Esophagus muscularis mucosa (tissue), 4 donors: Measurements from ENCODE around the gene MAP4K5.

Experiments
- EP300 ChIP-seq: sonication (generic); formaldehyde crosslinking; IDR thresholded peaks from one replicate; pipeline ENCODE4 v1.6.1; 2017; ENCODE audit warnings: antibody characterized with exemption
- POLR2A ChIP-seq: fragments of 450-650 bp; IDR thresholded peaks from one replicate; pipeline ENCODE4 v1.6.1; 2017; ENCODE audit warnings: antibody characterized with exemption, moderate library complexity, mild to moderate bottlenecking, low read depth
- POLR2AphosphoS5 ChIP-seq, 2 donors: sonication (generic); formaldehyde crosslinking; IDR thresholded peaks; one replicate each; pipeline ENCODE4 v1.6.1; 2017; ENCODE audit warnings: antibody characterized with exemption in 2 of 2
- TF ChIP-seq, protein P1 (sequence below), 3 experiments: fragments of 200-600 bp in 2 of 3; fragments of 450-650 bp in 1 of 3; sonication (generic) in 2 of 3; IDR thresholded peaks; one replicate each; pipeline ENCODE4 v1.5.1; 2017 to 2019; ENCODE audit warnings: antibody characterized with exemption in 3 of 3, mild to moderate bottlenecking in 2 of 3, moderate library complexity in 1 of 3

DNA sequence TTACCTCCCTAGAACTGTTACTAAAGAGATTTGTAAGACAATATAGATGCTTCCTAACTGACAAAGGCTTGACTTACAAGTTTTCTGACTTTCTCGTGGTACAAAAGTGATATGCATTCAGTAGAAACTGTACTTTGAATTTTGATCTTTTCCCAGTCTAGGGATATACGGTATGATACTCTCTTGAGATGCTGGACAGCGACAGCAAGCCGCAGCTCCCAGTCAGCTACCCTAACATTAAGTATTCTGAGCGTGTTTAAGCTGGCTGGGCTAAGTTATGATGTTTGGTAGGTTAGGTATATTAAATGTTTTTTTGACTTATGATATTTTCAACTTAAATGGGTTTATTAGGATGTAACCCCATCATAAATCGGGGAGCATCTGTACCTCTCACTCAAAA, 80.5 kb downstream of the MAP4K5 start:
- TF ChIP-seq, protein P1, sequence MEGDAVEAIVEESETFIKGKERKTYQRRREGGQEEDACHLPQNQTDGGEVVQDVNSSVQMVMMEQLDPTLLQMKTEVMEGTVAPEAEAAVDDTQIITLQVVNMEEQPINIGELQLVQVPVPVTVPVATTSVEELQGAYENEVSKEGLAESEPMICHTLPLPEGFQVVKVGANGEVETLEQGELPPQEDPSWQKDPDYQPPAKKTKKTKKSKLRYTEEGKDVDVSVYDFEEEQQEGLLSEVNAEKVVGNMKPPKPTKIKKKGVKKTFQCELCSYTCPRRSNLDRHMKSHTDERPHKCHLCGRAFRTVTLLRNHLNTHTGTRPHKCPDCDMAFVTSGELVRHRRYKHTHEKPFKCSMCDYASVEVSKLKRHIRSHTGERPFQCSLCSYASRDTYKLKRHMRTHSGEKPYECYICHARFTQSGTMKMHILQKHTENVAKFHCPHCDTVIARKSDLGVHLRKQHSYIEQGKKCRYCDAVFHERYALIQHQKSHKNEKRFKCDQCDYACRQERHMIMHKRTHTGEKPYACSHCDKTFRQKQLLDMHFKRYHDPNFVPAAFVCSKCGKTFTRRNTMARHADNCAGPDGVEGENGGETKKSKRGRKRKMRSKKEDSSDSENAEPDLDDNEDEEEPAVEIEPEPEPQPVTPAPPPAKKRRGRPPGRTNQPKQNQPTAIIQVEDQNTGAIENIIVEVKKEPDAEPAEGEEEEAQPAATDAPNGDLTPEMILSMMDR (IDR thresholded peaks at IDR 0.05), result no peak
- TF ChIP-seq POLR2AphosphoS5 (IDR thresholded peaks at IDR 0.05), result no peak
- no peak for TF ChIP-seq POLR2A
- TF ChIP-seq EP300, result no peak
